GM19035 (cell line): ENCODE measurements around the gene APOL1.
"Not testable (repeated sequence)": the region's sequence is repeated elsewhere in the genome, so short reads cannot be mapped to it uniquely, and the experiment has no call there.

ENCODE experiments used
- ATAC-seq: cut with Tn5 transposase; IDR thresholded peaks from one replicate; pipeline ENCODE4 v1.9.1; 2021; ENCODE audit not compliant: unreplicated experiment

The APOL1 gene

DNA sequence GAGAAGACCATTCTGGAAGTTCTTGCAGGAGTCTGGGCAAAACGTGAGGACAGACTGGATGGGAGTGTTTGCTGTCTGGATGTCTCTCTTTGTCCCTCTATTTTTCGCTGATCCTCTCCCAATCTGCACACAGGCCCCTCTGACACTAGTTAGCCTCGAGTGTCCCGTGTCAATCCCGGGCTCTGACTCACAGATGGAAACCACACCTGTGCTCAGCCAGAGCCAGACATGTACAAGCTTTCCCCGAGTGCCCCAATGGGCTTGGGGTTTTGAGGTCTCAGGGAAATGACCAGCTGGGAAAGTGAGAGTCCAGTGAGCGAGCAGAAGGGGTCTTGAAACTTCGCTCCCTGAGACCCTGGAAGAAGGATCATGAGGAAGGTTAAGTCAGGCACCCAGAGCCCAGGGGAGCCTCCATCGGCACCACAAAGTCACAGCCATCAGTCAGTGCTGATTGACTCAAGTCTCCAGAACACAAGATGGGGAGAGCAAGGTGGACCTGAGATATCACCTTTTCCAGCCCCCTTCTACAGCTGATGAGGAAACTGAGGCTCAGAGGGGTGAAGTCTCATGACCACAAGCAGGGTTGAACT lies 27.5 kb upstream of the APOL1 start:
- ATAC-seq, result no peak

DNA sequence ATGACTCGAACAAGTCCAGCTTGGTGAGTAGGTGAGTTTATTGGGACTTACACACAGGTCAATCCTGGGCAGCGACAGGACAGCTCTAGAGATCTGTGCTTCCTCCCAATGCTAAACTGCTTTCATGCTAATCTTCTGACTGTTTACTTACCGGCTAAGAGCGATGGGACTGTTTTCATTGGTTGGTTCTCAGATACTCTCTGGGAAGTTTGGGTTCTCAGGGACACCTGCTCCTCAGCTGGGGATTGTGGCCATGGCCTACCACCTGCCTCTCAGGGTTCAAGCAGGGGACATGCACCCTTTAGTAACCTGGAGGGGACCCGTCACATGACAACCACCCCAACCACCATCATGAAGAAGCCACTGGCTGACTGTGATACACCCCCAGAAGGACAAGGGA lies 26.7 kb upstream of the APOL1 start:
- no peak for ATAC-seq

DNA sequence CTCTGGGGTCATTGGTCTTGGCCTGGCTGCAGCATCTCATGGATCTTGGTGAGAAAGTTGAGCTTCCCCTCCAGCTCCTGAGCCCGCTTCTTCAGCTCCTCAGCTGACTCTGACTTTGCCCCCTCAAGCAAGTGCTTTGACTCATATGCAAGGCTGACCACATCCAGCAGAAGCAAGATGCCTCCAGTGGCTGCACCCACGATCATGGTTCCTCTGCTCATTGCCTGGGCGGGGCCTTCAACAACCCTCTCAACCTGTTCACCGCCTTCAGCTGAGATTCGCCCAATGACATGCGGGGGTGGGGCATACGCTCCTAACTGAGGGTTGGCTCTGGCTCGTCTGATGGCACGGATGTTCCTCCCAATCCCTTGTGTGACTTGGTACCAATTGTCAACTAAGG lies 25.5 kb upstream of the APOL1 start:
- no peak for ATAC-seq

- no peak for ATAC-seq
Observed at GRCh38 chr22:36227806-36228205, 25.1 kb upstream of the APOL1 start.

DNA sequence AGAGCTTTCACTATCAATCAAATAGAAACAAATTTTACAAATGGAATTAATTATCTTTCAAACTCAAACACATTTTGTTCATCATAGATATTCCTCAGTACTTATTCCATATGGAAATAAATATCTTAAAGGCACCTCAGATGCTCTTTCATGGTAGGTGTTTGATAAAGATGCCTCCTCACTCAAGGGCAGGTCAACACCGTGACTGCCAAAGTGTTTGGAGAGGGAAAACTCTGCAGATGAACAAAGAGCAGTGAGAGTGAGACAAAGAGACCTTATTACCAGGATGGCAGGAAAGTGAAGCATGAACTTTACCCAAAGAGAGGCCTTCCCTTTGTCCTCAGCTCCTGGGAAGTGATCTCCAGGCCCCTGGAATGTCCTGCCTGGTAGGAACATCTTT lies 24.6 kb upstream of the APOL1 start:
- not testable (repeated sequence) for ATAC-seq

DNA sequence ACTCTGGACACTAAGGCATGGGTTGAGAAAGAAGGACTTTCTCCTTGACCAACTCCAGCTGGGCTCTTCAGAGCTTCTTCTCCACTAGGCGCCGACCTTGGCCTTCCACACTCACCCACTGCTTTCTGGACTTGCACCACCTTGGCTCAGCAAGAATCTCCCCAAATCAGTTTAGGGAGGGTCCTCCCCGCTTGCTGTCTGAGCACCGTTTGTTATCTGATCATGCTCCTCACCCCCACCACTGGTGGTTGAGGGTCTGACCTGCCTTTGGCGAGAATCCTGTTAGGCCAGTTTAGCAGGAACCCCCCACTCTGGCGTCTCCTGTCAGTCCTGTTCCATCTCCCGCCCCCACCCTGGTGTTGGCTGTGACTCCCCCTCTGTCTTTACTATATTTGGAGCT lies 24.0 kb upstream of the APOL1 start:
- ATAC-seq, result no peak

GRCh38 chr22:36229649-36230048 lies 23.3 kb upstream of the APOL1 start:
- not testable (repeated sequence) for ATAC-seq

DNA sequence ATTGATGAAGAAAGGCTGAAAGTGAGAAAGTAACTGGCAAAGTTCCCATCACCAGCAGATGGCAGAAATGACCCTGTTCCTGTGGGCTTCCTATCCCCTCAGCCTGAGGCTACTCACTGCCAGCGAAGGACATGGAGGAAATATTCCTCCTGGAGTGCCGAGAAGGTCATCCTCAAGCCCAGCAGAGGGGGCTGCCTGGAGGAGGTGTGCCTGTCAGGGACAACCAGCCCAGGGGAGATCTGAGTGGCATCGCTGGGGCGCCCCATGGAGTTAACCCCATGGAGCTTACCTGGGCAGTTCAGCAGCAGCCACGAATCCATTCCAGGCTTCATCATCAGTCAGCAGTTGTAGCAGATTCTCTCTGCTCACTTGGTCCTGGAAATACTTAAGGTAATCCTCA lies 21.9 kb upstream of the APOL1 start:
- not testable (repeated sequence) for ATAC-seq

DNA sequence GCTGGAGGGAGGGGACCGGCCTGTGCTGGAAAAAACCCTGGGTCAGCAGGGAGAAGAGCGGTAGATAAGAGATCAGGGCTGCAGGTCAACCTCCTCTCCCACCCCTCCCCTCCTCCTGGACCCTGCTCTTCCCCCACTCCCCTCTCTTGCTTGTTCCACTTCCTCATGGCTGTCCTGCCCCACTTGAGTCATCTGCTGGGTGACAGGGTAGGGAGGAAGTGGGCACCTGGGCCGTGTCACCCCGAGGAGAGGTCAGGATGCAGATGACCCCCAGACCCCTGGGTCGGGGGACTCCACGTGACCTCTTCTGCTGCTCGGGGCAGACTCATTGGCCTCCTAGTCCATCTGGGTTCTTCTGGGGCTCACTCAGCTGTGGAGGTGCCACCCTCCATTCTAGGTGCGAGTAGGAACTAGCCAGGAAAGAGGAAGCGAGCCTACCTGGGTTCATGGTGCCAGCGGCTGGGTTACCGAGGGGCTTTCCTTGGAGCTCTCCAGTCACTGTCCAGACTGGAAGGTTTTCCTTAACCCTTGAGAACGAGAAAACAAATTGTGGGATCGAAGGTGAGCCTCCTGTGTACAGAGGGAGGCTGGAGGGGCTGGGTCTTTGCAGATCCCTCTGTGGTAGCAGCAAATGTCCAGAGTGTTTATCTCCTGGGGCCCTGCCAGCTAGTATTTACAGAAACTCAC lies 20.1 kb upstream of the APOL1 start:
- no peak for ATAC-seq

- ATAC-seq, result no peak
Observed at GRCh38 chr22:36233796-36234195, 19.1 kb upstream of the APOL1 start.

- ATAC-seq, result no peak
Observed at GRCh38 chr22:36234213-36234612, 18.7 kb upstream of the APOL1 start.

DNA sequence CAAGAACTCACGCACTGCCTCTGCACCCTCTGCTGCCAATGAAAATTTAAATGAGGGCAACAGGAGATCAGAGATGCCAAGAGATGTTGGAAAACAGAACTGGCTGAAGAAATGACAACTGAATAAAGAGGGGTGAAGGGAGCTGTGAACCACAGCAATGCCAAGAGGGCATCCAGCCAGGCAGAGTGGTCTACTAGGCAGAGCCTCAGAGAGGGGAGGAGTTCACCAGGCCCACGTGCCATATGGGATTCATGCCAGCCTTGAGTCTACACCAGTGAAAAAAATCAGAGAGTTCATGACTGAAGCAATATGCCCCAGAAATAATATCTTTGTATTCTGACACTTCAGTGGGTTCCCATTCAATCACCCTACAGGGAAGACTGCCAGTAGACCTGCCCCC lies 18.0 kb upstream of the APOL1 start:
- ATAC-seq, result no peak

- ATAC-seq, result no peak
Observed at GRCh38 chr22:36235585-36235984, 17.3 kb upstream of the APOL1 start.

DNA sequence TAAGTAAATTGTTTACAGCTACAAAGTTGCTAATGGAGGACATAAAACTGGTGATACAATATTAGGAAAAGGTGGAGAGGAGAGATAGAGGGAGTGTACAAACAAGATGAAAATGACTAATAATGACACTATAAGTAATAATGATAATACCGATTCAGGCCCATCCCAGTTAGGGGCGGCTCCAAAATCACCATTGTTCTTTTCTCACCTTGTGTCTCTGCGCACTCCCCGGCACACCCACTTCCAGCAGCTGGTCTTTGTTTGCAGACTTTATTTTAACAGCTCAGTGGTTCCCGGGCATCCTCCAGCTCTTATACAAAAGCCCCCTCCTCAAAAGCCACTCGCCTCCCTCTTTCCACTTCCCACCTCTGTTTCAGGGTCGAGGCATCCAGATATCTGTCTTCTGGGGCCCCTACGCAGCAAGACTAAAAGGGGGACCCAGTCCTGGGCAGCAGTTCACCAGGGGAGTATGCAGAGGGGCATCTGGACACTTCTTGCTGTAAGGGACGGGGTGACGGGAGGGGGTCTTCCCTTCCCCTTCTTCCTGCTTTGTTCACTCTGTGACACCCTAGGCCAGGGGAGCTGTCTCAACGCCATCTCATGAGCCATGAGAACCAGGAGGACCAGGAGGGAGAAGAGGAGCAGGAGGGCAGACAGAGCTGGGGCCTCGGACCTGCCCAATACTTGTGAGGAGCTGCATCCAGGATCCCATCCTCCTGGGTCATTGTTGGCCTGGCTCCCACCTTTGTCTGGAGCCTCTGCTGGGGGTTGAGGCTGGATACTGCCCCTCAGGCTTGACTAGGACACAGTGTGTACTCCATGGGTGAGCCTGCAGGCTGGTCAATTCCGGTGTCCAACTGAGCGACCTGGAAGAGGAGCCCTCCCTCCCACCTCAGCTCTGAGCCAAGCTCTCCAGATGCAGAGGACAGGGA lies 16.3 kb upstream of the APOL1 start:
- ATAC-seq, result no peak

GRCh38 chr22:36237462-36238372 lies 15.2 kb upstream of the APOL1 start:
- ATAC-seq, result no peak

- no peak for ATAC-seq
Observed at GRCh38 chr22:36238373-36239149, 14.4 kb upstream of the APOL1 start.

DNA sequence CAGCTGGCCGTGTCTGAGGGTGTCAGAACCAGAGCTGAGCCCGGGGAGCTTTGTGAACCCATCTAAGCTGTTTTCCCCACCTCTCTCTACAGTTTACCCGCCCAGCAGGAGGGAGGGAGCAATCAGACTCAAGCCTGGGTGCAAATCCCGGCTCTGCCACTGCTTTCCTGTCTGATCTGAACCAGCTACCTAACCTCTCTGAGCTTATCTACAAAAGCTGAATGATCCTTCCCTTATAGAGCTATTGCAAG lies 13.9 kb upstream of the APOL1 start:
- ATAC-seq, result peak; percentile 29

GRCh38 chr22:36239401-36240171 lies 13.3 kb upstream of the APOL1 start, which contains the start of gene APOL2:
Gene APOL2 (minus strand): TSS chr22:36239527. CDS start chr22:36233162, 6,365 bp downstream.
- ATAC-seq, result peak; percentile 75

GRCh38 chr22:36243986-36244385 lies 8.9 kb upstream of the APOL1 start:
- ATAC-seq, result no peak
